GM06990 (cell line): ENCODE measurements around the gene DAPK3.

ENCODE experiments used
- DNase-seq: peaks from one replicate; pipeline ENCODE4 v3.0.0-alpha.2; 2011; ENCODE audit not compliant: insufficient read length; ENCODE audit errors: extremely low read depth
- H3K27me3 ChIP-seq: replicated peaks from 2 replicates; pipeline ENCODE4 v1.6.0; 2011; ENCODE audit warnings: low read length; ENCODE audit not compliant: control insufficient read depth, insufficient read depth
- H3K36me3 ChIP-seq: 2 replicates; pipeline ENCODE4 v1.5.1; 2011; ENCODE audit warnings: low read length; ENCODE audit not compliant: control insufficient read depth, insufficient read depth
- H3K4me3 ChIP-seq: replicated peaks from 2 replicates; pipeline ENCODE4 v1.5.1; 2011; ENCODE audit warnings: low read depth, mild to moderate bottlenecking, control low read depth, low read length
- CTCF ChIP-seq: IDR thresholded peaks from 2 replicates; pipeline ENCODE4 v1.5.1; 2011; ENCODE audit warnings: low read length, control low read depth, mild to moderate bottlenecking, inconsistent platforms; ENCODE audit not compliant: insufficient read depth, poor library complexity, severe bottlenecking

Gene DAPK3

GRCh38 chr19:4016486-4016885, 45.6 kb upstream of the DAPK3 start:
- Histone ChIP-seq H3K36me3 (peaks cover 20% of the 10 kb centered on the region), H3K4me3 (no peak overlapping the region), H3K27me3 (no peaks in the 10 kb centered on the region)
- DNase-seq: no peak
- no peak for TF ChIP-seq CTCF

- peaks cover 22% of the 10 kb centered on the region for H3K36me3 ChIP-seq
- no peak overlapping the region for H3K4me3 ChIP-seq
- no peak for TF ChIP-seq CTCF
- H3K27me3 ChIP-seq: no peaks in the 10 kb centered on the region
- no peak for DNase-seq
These were observed 45.0 kb upstream of the DAPK3 start for GRCh38 chr19:4015705-4016402.

- no peak for TF ChIP-seq CTCF
- H3K27me3 ChIP-seq: no peaks in the 10 kb centered on the region
- H3K4me3 ChIP-seq: no peak overlapping the region
- peaks cover 22% of the 10 kb centered on the region for H3K36me3 ChIP-seq
- no peak for DNase-seq
These were observed 43.9 kb upstream of the DAPK3 start for GRCh38 chr19:4014541-4015491.

GRCh38 chr19:4013886-4014540, 43.1 kb upstream of the DAPK3 start:
- Histone ChIP-seq H3K4me3 (no peak overlapping the region), H3K27me3 (no peaks in the 10 kb centered on the region), H3K36me3 (peaks cover 20% of the 10 kb centered on the region)
- TF ChIP-seq CTCF: no peak
- no peak for DNase-seq

GRCh38 chr19:4012975-4013634, 42.2 kb upstream of the DAPK3 start:
- TF ChIP-seq CTCF: no peak
- Histone ChIP-seq H3K27me3 (no peaks in the 10 kb centered on the region), H3K36me3 (peaks cover 19% of the 10 kb centered on the region), H3K4me3 (no peak overlapping the region)
- DNase-seq: no peak
